OCI-LY7 (cell line): ENCODE data around the gene SORCS1.

Source experiments
- CTCF ChIP-seq: fragments of 200-600 bp; sonication (generic); conservative IDR thresholded peaks from 2 replicates; pipeline ENCODE4 v1.5.1; 2014; ENCODE audit warnings: mild to moderate bottlenecking, antibody characterized with exemption, low read length, moderate library complexity, mixed read lengths
- EZH2phosphoT487 ChIP-seq: fragments of 200-600 bp; sonication (generic); IDR thresholded peaks from 2 replicates; pipeline ENCODE4 v1.6.1; 2018; ENCODE audit warnings: low read depth, borderline replicate concordance, mild to moderate bottlenecking, mixed run types, antibody characterized with exemption, low read length, moderate library complexity, mixed read lengths

GRCh38 chr10:106567629-106568028 is 596.9 kb downstream of the SORCS1 start:
- TF ChIP-seq CTCF (no peak), EZH2phosphoT487 (no peak)
